SK-N-SH (cell line): Measurements from ENCODE around the gene TTC28. TPM values are rescaled to one million over a fixed set of nuclear protein-coding genes. Genes with fewer than 3 reads are reported as not detected.
"Not testable (repeated sequence)": the region's sequence is repeated elsewhere in the genome, so short reads cannot be mapped to it uniquely, and the experiment has no call there.

Source experiments
- CTCF ChIA-PET: fragments of 300-600, 350-600 bp; formaldehyde crosslinking; extraction: SDS; loops from one replicate; lab custom pipeline; 2021; lab: Yijun Ruan, JAX
- POLR2A ChIA-PET: fragments of 350-600 bp; sonication (Branson Sonifier 250); formaldehyde crosslinking; extraction: SDS; loops from one replicate; lab custom pipeline; 2020; ENCODE audit warnings: antibody characterized with exemption, inconsistent platforms; lab: Yijun Ruan, JAX
- DNase-seq: peaks from one replicate; pipeline ENCODE4 v3.0.0; 2012
- H2AFZ ChIP-seq: fragments of 200-600 bp; sonication (generic); 2 replicates; pipeline ENCODE4 v1.8.1; 2016; ENCODE audit warnings: antibody characterized with exemption, mild to moderate bottlenecking, low read depth
- H3F3A ChIP-seq: fragments of 200-600 bp; sonication (generic); replicated peaks from 2 replicates; pipeline ENCODE3; 2016; ENCODE audit warnings: antibody characterized with exemption, mild to moderate bottlenecking; ENCODE audit not compliant: insufficient read depth
- H3K27ac ChIP-seq, 2 experiments: fragments of 200-500 bp in 1 of 2; fragments of 200-600 bp in 1 of 2; sonication (Bioruptor generic) in 1 of 2; sonication (generic), shearing (Covaris generic) in 1 of 2; 2 replicates each; pipeline versions ENCODE4 v1.5.1 to v1.6.1; 2014 to 2016; ENCODE audit warnings: low read depth in 2 of 2, inconsistent platforms in 1 of 2, low read length in 1 of 2, mild to moderate bottlenecking in 1 of 2, mixed read lengths in 1 of 2
- H3K27me3 ChIP-seq: fragments of 200-600 bp; sonication (generic), shearing (Covaris generic); 2 replicates; pipeline ENCODE4 v1.6.1; 2016; ENCODE audit warnings: mixed run types; ENCODE audit not compliant: insufficient read depth
- H3K36me3 ChIP-seq, 2 experiments: fragments of 200-500 bp in 1 of 2; fragments of 200-600 bp in 1 of 2; sonication (Bioruptor generic) in 1 of 2; sonication (generic) in 1 of 2; replicated peaks in 1 of 2; 2 replicates each; pipeline versions ENCODE3 to v1.5.1; 2014 to 2016; ENCODE audit warnings: low read length in 1 of 2, mild to moderate bottlenecking in 1 of 2; ENCODE audit not compliant: insufficient read depth in 2 of 2, control insufficient read depth in 1 of 2
- H3K4me1 ChIP-seq, 2 experiments: fragments of 200-500 bp in 1 of 2; fragments of 200-600 bp in 1 of 2; sonication (Bioruptor generic) in 1 of 2; sonication (generic), shearing (Covaris generic) in 1 of 2; 2 replicates each; pipeline versions ENCODE4 v1.5.1 to v1.6.1; 2014 to 2016; ENCODE audit warnings: low read depth in 1 of 2, low read length in 1 of 2, mixed run types in 1 of 2; ENCODE audit not compliant: insufficient read depth in 2 of 2, control insufficient read depth in 1 of 2
- H3K4me2 ChIP-seq: fragments of 200-600 bp; sonication (generic), shearing (Covaris generic); 2 replicates; pipeline ENCODE4 v1.6.1; 2017; ENCODE audit warnings: mixed run types
- H3K4me3 ChIP-seq, 2 experiments: fragments of 200-500 bp in 1 of 2; fragments of 200-600 bp in 1 of 2; sonication (Bioruptor generic) in 1 of 2; sonication (generic), shearing (Covaris generic) in 1 of 2; 2 replicates each; pipeline versions ENCODE4 v1.5.1 to v1.8.1; 2014 to 2016; ENCODE audit warnings: low read depth in 2 of 2, inconsistent platforms in 1 of 2, low read length in 1 of 2, mild to moderate bottlenecking in 1 of 2, mixed read lengths in 1 of 2, moderate library complexity in 1 of 2
- H3K79me2 ChIP-seq: fragments of 200-600 bp; sonication (generic); 2 replicates; pipeline ENCODE4 v1.8.1; 2017; ENCODE audit warnings: mild to moderate bottlenecking; ENCODE audit not compliant: insufficient read depth
- H3K9ac ChIP-seq: fragments of 200-600 bp; sonication (generic); 2 replicates; pipeline ENCODE4 v1.6.1; 2017; ENCODE audit warnings: mixed run types
- H3K9me2 ChIP-seq: fragments of 200-600 bp; sonication (generic); 2 replicates; pipeline ENCODE4 v1.6.1; 2017; ENCODE audit warnings: mixed run types
- H3K9me3 ChIP-seq: fragments of 200-600 bp; sonication (generic); 2 replicates; pipeline ENCODE4 v1.6.1; 2017; ENCODE audit warnings: mixed run types, mild to moderate bottlenecking, moderate library complexity
- H4K20me1 ChIP-seq: fragments of 200-600 bp; sonication (generic); 2 replicates; pipeline ENCODE4 v1.6.1; 2017; ENCODE audit warnings: mild to moderate bottlenecking, mixed run types; ENCODE audit not compliant: insufficient read depth
- ELF1 ChIP-seq: IDR thresholded peaks from 2 replicates; pipeline ENCODE4 v1.4.0; 2012
- EP300 ChIP-seq, 2 experiments: IDR thresholded peaks; 2 replicates each; pipeline versions ENCODE4 v1.4.0 to v1.6.1; 2012; ENCODE audit warnings: borderline replicate concordance in 1 of 2, low read depth in 1 of 2, low read length in 1 of 2
- EZH2phosphoT487 ChIP-seq: fragments of 200-600 bp; sonication (generic); IDR thresholded peaks from 2 replicates; pipeline ENCODE4 v1.6.1; 2017; ENCODE audit warnings: low read depth, mixed run types, mild to moderate bottlenecking, antibody characterized with exemption, moderate library complexity, borderline replicate concordance
- FOXJ3 ChIP-seq: sonication (generic); formaldehyde crosslinking; IDR thresholded peaks from 2 replicates; pipeline ENCODE4 v1.5.1; 2020; ENCODE audit warnings: mild to moderate bottlenecking, missing genetic modification reagents
- FOXM1 ChIP-seq: IDR thresholded peaks from 2 replicates; pipeline ENCODE4 v1.4.0; 2012; ENCODE audit warnings: low read depth, mild to moderate bottlenecking
- GABPA ChIP-seq: IDR thresholded peaks from 2 replicates; pipeline ENCODE4 v1.4.0; 2012; ENCODE audit warnings: low read depth, mild to moderate bottlenecking
- GATA2 ChIP-seq: sonication (generic); formaldehyde crosslinking; IDR thresholded peaks from 2 replicates; pipeline ENCODE4 v1.5.0; 2020; ENCODE audit warnings: mild to moderate bottlenecking, missing genetic modification reagents
- MXI1 ChIP-seq: IDR thresholded peaks from 2 replicates; pipeline ENCODE4 v1.6.1; 2012; ENCODE audit warnings: mild to moderate bottlenecking, low read depth, low read length, improper control_type of control experiment
- RAD21 ChIP-seq: IDR thresholded peaks from 2 replicates; pipeline ENCODE4 v1.6.1; 2012; ENCODE audit warnings: mild to moderate bottlenecking, low read length
- RCOR1 ChIP-seq: fragments of 150-350 bp; IDR thresholded peaks from 2 replicates; pipeline ENCODE4 v1.6.1; 2017; ENCODE audit warnings: antibody characterized with exemption, low read length
- RFX5 ChIP-seq: IDR thresholded peaks from 2 replicates; pipeline ENCODE4 v1.6.1; 2012; ENCODE audit warnings: mild to moderate bottlenecking, improper control_type of control experiment, low read length
- RXRA ChIP-seq: IDR thresholded peaks from 2 replicates; pipeline ENCODE4 v1.4.0; 2012; ENCODE audit warnings: low read depth, mild to moderate bottlenecking, borderline replicate concordance
- SIN3A ChIP-seq: IDR thresholded peaks from 2 replicates; pipeline ENCODE4 v1.6.1; 2012; ENCODE audit warnings: low read depth, mild to moderate bottlenecking, low read length, moderate library complexity, borderline replicate concordance
- TAF1 ChIP-seq: IDR thresholded peaks from 2 replicates; pipeline ENCODE4 v1.6.1; 2012; ENCODE audit warnings: low read depth, mild to moderate bottlenecking, low read length, moderate library complexity, borderline replicate concordance
- TCF12 ChIP-seq: IDR thresholded peaks from 2 replicates; pipeline ENCODE4 v1.4.0; 2012
- WGBS: methylation state at CpG from one replicate; pipeline ENCODE4 v1.1.6; 2017; ENCODE audit warnings: low lambda C conversion rate; 5-methylcytosine and 5-hydroxymethylcytosine counted together
- polyA plus RNA-seq, 3 experiments: library from polyadenylated mRNA; depleted of rRNA; stranded (reverse); fragments of >200 nt; gene quantifications; 2 replicates each; pipeline ENCODE4 v1.2.3, GENCODE V29; 2012
- TF ChIP-seq, protein P1 (sequence below): IDR thresholded peaks from 2 replicates; pipeline ENCODE4 v1.4.0; 2012; ENCODE audit warnings: low read depth, borderline replicate concordance
- TF ChIP-seq, protein P2 (sequence below): IDR thresholded peaks from 2 replicates; pipeline ENCODE4; 2012
- TF ChIP-seq, protein P3 (sequence below): IDR thresholded peaks from 2 replicates; pipeline ENCODE4 v1.4.0; 2012; ENCODE audit warnings: low read depth
- TF ChIP-seq, protein P4 (sequence below): fragments of 150-350 bp; IDR thresholded peaks from 2 replicates; pipeline ENCODE4 v1.6.1; 2017; ENCODE audit warnings: antibody characterized with exemption, low read length, low read depth, borderline replicate concordance

TTC28 gene
- polyA plus RNA-seq, 1 of the 3 experiments (the other 2 are of a cell fraction), result 5.9 TPM

GRCh38 chr22:28365371-28365770, 314.3 kb downstream of the TTC28 start:
- H3K27ac ChIP-seq, result no peak overlapping the region
- DNase-seq, result no peak
- peaks cover 5% of the 10 kb centered on the region; the same call in 1 of the 2 replicates for H3K9me3 ChIP-seq
- no peaks in the 10 kb centered on the region for H4K20me1 ChIP-seq
- H3K4me1 ChIP-seq, result no peaks in the 10 kb centered on the region; a peak in 1 of 4 replicates
- H3K79me2 ChIP-seq, result peaks cover 9% of the 10 kb centered on the region
- ChIA-PET POLR2A (no interaction called here), CTCF (no interaction called here)
- H2AFZ ChIP-seq, result no peak overlapping the region
- no peak overlapping the region for H3K4me2 ChIP-seq
- no peak for TF ChIP-seq GATA2
- TF ChIP-seq RAD21, result no peak
- TF ChIP-seq, protein P1, sequence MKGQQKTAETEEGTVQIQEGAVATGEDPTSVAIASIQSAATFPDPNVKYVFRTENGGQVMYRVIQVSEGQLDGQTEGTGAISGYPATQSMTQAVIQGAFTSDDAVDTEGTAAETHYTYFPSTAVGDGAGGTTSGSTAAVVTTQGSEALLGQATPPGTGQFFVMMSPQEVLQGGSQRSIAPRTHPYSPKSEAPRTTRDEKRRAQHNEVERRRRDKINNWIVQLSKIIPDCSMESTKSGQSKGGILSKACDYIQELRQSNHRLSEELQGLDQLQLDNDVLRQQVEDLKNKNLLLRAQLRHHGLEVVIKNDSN, result no peak
- TF ChIP-seq, protein P2, sequence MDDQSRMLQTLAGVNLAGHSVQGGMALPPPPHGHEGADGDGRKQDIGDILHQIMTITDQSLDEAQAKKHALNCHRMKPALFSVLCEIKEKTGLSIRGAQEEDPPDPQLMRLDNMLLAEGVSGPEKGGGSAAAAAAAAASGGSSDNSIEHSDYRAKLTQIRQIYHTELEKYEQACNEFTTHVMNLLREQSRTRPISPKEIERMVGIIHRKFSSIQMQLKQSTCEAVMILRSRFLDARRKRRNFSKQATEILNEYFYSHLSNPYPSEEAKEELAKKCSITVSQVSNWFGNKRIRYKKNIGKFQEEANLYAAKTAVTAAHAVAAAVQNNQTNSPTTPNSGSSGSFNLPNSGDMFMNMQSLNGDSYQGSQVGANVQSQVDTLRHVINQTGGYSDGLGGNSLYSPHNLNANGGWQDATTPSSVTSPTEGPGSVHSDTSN, result no peak
- no peak for TF ChIP-seq RXRA
- TF ChIP-seq TAF1, result no peak
- TF ChIP-seq TCF12, result no peak
- TF ChIP-seq SIN3A, result no peak
- TF ChIP-seq EZH2phosphoT487, result no peak
- no peak for TF ChIP-seq FOXJ3 (CRISPR knock-in tag)
- no peak for TF ChIP-seq RFX5
- no peak for TF ChIP-seq FOXM1
- TF ChIP-seq GABPA, result no peak
- TF ChIP-seq, protein P3, sequence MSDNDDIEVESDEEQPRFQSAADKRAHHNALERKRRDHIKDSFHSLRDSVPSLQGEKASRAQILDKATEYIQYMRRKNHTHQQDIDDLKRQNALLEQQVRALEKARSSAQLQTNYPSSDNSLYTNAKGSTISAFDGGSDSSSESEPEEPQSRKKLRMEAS, result no peak
- TF ChIP-seq, protein P4, sequence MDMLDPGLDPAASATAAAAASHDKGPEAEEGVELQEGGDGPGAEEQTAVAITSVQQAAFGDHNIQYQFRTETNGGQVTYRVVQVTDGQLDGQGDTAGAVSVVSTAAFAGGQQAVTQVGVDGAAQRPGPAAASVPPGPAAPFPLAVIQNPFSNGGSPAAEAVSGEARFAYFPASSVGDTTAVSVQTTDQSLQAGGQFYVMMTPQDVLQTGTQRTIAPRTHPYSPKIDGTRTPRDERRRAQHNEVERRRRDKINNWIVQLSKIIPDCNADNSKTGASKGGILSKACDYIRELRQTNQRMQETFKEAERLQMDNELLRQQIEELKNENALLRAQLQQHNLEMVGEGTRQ, result no peak
- TF ChIP-seq RCOR1, result no peak
- no peak for TF ChIP-seq MXI1
- TF ChIP-seq ELF1, result no peak
- no peak for TF ChIP-seq EP300 (IDR thresholded peaks at IDR 0.05; ENCODE audit: borderline replicate concordance in 1 of 2, low read depth in 1 of 2, low read length in 1 of 2)
- H3K4me3 ChIP-seq, result no peak overlapping the region
- WGBS, result 80% methylated on average over 1 of the region's 1 CpG
- no peak overlapping the region for H3K9ac ChIP-seq
- H3K27me3 ChIP-seq, result no peaks in the 10 kb centered on the region
- no peaks in the 10 kb centered on the region; the same call in 1 of the 2 replicates for H3K9me2 ChIP-seq
- H3K36me3 ChIP-seq, result no peaks in the 10 kb centered on the region
- H3F3A ChIP-seq, result no peaks in the 10 kb centered on the region

- H3K4me1 ChIP-seq, DNase-seq, H3F3A ChIP-seq, H3K79me2 ChIP-seq, H3K27ac ChIP-seq, H3K9me2 ChIP-seq, H2AFZ ChIP-seq, H3K36me3 ChIP-seq, CTCF ChIA-PET, H3K4me2 ChIP-seq, H3K9ac ChIP-seq, H4K20me1 ChIP-seq, H3K9me3 ChIP-seq, POLR2A ChIA-PET, H3K4me3 ChIP-seq, H3K27me3 ChIP-seq: not testable (repeated sequence)
- WGBS, result 92% methylated on average over 3 of the region's 3 CpGs
Measured at GRCh38 chr22:28364105-28364504, 315.5 kb downstream of the TTC28 start.
